Cardiac septum (tissue), 1 donor: Measurements from ENCODE around the gene CCDC70. TPM values are rescaled to one million over a fixed set of nuclear protein-coding genes. Genes with fewer than 3 reads are reported as not detected.
"Not testable (repeated sequence)": the region's sequence is repeated elsewhere in the genome, so short reads cannot be mapped to it uniquely, and the experiment has no call there.

Source experiments
- DNase-seq: peaks from one replicate; pipeline ENCODE4 v3.0.0-alpha.2; 2020; ENCODE audit warnings: low spot score
- intact Hi-C: fragments of 100-400 bp; cut with DNase I; formaldehyde crosslinking; loops from one replicate; pipeline ENCODE4 v1.14.0; 2022
- total RNA-seq: library from RNA; stranded (reverse); fragmentation: NEBNext Ultra II Directional; extraction: Animal tissue kit (Norgen Biotek cat#: 25700); gene quantifications from one replicate; pipeline ENCODE4 v1.2.1, GENCODE V29; 2021
- donor health status: DM: no; HTN: no; CAD: no.

CCDC70 gene
- total RNA-seq, 1 donor from 2014 or later, result not detected

GRCh38 chr13:51894239-51894638 lies 32.5 kb downstream of the CCDC70 start:
- intact Hi-C loops, result no loop called here
- no peak for DNase-seq

- intact Hi-C loops, result loop anchor here (2.0 kb wide), 1 partner anchor 233 kb away; the partner anchor contains the start of gene NEK5
- no peak for DNase-seq
These were observed 34.4 kb downstream of the CCDC70 start for GRCh38 chr13:51895906-51896888.

- DNase-seq, result no peak
- intact Hi-C loops, result no loop called here
These were observed 38.7 kb downstream of the CCDC70 start for GRCh38 chr13:51900471-51900870.

- no peak for DNase-seq
- intact Hi-C loops, result no loop called here
These were observed 41.0 kb downstream of the CCDC70 start for GRCh38 chr13:51902776-51903175.

- no peak for DNase-seq
- intact Hi-C loops, result no loop called here
These were observed 44.0 kb downstream of the CCDC70 start for GRCh38 chr13:51905787-51906186.

- no peak for DNase-seq
- intact Hi-C loops, result no loop called here
These were observed 44.8 kb downstream of the CCDC70 start for GRCh38 chr13:51906581-51906980.

GRCh38 chr13:51907040-51907732 lies 45.4 kb downstream of the CCDC70 start:
- DNase-seq, result no peak
- intact Hi-C loops, result no loop called here

- DNase-seq, intact Hi-C loops: not testable (repeated sequence)
These were observed 47.5 kb downstream of the CCDC70 start for GRCh38 chr13:51909265-51909664.

GRCh38 chr13:51910508-51910907 lies 48.7 kb downstream of the CCDC70 start:
- no peak for DNase-seq
- intact Hi-C loops, result loop anchor here (5.0 kb wide), 1 partner anchor 217 kb away; the partner anchor contains the start of gene NEK5

GRCh38 chr13:51912091-51912490 lies 50.3 kb downstream of the CCDC70 start:
- no peak for DNase-seq
- intact Hi-C loops, result loop anchor here (5.0 kb wide), 1 partner anchor 215 kb away; the partner anchor contains the start of gene NEK5

- intact Hi-C loops, result loop anchor here (5.0 kb wide), 1 partner anchor 215 kb away; the partner anchor contains the start of gene NEK5
- no peak for DNase-seq
These were observed 50.9 kb downstream of the CCDC70 start for GRCh38 chr13:51912511-51913225.

GRCh38 chr13:51913421-51914136 lies 51.8 kb downstream of the CCDC70 start:
- DNase-seq, result no peak
- intact Hi-C loops, result loop anchor here (5.0 kb wide), 1 partner anchor 214 kb away; the partner anchor contains the start of gene NEK5

GRCh38 chr13:51914137-51914493 lies 52.3 kb downstream of the CCDC70 start:
- no peak for DNase-seq
- intact Hi-C loops, result loop anchor here (5.0 kb wide), 1 partner anchor 213 kb away; the partner anchor contains the start of gene NEK5

Other genes with a start within 250 kb of the CCDC70 start
- 9.8 TPM for gene DHRS12, start 57.8 kb upstream of the CCDC70 start, total RNA-seq
- 1.7 TPM for gene TMEM272, start 16.8 kb upstream of the CCDC70 start, total RNA-seq
- gene ATP7B, start 149.5 kb downstream of the CCDC70 start, total RNA-seq, result 10.8 TPM
- 23.6 TPM for gene ALG11, start 150.4 kb downstream of the CCDC70 start, total RNA-seq
- 13.9 TPM for gene UTP14C, start 162.7 kb downstream of the CCDC70 start, total RNA-seq